Measurements from ENCODE around the gene ABCC2. TPM values are rescaled to one million over a fixed set of nuclear protein-coding genes. Genes with fewer than 3 reads are reported as not detected.

Gene ABCC2
- polyA plus RNA-seq, 1 donor from 2014 or later = 2.0 TPM

DNA sequence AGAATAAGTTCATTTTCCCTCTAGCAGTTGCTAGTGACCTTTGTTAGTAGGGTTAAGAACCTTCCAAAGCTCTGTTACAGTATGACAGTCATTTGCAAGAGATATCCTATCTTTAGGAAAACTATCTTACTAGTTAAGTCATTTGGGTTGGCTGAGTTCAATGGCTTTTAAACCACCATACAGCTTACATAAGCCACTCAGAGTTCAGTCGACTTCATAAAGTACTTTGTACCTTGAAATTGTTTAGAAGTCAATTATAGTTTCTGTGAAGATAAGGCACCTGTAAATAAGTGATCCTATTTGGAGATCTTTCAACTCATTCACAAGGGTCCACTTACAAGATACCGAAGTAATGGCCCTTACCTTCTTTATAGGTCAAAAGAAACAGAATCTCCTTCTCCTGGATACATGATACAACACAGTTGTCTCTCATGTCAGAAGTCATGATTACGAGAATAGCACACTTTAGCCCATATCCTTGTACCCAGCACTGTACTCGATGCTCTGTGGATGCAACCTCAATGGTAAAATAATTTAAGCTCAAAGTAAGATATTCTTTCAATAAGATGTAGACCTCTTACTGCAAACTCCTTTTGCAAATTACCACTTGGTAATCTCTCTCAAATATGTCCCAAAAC, 11.9 kb upstream of the ABCC2 start:
- H3K9ac ChIP-seq (ENCODE audit: low read length) = no peak overlapping the region
- no peak overlapping the region for H2AFZ ChIP-seq (ENCODE audit: low read depth, low read length)
- no peak overlapping the region for H3K27ac ChIP-seq (ENCODE audit: low read length)
- no peak overlapping the region for H3K4me3 ChIP-seq (ENCODE audit: low read length)
- H3K9me3 ChIP-seq (ENCODE audit: low read length) = no peaks in the 10 kb centered on the region
- H3K79me2 ChIP-seq (replicated peaks; ENCODE audit: insufficient read depth, low read length) = no peaks in the 10 kb centered on the region
- no peaks in the 10 kb centered on the region for H3K36me3 ChIP-seq (ENCODE audit: insufficient read depth, low read length)
- TF ChIP-seq POLR2AphosphoS5 (IDR thresholded peaks at IDR 0.05) = no peak
- TF ChIP-seq EP300 (conservative IDR thresholded peaks at IDR 0.05; ENCODE audit: poor library complexity, severe bottlenecking) = no peak
- TF ChIP-seq SMC3 (conservative IDR thresholded peaks at IDR 0.05; ENCODE audit: poor library complexity) = no peak
- no peak for TF ChIP-seq EZH2 (IDR thresholded peaks at IDR 0.05; ENCODE audit: borderline replicate concordance, insufficient read depth, low read length, poor library complexity, severe bottlenecking)
- no peak for TF ChIP-seq RAD21 (conservative IDR thresholded peaks at IDR 0.05)
- TF ChIP-seq TAF1 (IDR thresholded peaks at IDR 0.05; ENCODE audit: low read depth) = no peak
- TF ChIP-seq, protein P1, sequence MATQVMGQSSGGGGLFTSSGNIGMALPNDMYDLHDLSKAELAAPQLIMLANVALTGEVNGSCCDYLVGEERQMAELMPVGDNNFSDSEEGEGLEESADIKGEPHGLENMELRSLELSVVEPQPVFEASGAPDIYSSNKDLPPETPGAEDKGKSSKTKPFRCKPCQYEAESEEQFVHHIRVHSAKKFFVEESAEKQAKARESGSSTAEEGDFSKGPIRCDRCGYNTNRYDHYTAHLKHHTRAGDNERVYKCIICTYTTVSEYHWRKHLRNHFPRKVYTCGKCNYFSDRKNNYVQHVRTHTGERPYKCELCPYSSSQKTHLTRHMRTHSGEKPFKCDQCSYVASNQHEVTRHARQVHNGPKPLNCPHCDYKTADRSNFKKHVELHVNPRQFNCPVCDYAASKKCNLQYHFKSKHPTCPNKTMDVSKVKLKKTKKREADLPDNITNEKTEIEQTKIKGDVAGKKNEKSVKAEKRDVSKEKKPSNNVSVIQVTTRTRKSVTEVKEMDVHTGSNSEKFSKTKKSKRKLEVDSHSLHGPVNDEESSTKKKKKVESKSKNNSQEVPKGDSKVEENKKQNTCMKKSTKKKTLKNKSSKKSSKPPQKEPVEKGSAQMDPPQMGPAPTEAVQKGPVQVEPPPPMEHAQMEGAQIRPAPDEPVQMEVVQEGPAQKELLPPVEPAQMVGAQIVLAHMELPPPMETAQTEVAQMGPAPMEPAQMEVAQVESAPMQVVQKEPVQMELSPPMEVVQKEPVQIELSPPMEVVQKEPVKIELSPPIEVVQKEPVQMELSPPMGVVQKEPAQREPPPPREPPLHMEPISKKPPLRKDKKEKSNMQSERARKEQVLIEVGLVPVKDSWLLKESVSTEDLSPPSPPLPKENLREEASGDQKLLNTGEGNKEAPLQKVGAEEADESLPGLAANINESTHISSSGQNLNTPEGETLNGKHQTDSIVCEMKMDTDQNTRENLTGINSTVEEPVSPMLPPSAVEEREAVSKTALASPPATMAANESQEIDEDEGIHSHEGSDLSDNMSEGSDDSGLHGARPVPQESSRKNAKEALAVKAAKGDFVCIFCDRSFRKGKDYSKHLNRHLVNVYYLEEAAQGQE (IDR thresholded peaks at IDR 0.05; ENCODE audit: borderline replicate concordance) = no peak
- TF ChIP-seq MXI1 (conservative IDR thresholded peaks at IDR 0.05; ENCODE audit: poor library complexity, severe bottlenecking) = no peak
- TF ChIP-seq, protein P2, sequence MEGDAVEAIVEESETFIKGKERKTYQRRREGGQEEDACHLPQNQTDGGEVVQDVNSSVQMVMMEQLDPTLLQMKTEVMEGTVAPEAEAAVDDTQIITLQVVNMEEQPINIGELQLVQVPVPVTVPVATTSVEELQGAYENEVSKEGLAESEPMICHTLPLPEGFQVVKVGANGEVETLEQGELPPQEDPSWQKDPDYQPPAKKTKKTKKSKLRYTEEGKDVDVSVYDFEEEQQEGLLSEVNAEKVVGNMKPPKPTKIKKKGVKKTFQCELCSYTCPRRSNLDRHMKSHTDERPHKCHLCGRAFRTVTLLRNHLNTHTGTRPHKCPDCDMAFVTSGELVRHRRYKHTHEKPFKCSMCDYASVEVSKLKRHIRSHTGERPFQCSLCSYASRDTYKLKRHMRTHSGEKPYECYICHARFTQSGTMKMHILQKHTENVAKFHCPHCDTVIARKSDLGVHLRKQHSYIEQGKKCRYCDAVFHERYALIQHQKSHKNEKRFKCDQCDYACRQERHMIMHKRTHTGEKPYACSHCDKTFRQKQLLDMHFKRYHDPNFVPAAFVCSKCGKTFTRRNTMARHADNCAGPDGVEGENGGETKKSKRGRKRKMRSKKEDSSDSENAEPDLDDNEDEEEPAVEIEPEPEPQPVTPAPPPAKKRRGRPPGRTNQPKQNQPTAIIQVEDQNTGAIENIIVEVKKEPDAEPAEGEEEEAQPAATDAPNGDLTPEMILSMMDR (IDR thresholded peaks at IDR 0.05; ENCODE audit: poor library complexity, severe bottlenecking) = no peak
- no peaks in the 10 kb centered on the region for H3K9me2 ChIP-seq (ENCODE audit: insufficient read depth, low read length)
- no peaks in the 10 kb centered on the region for H3F3A ChIP-seq (ENCODE audit: insufficient read depth, low read length, poor library complexity, severe bottlenecking)
- H3K27me3 ChIP-seq (ENCODE audit: insufficient read depth, low read depth, low read length) = no peaks in the 10 kb centered on the region
- no peaks in the 10 kb centered on the region for H4K20me1 ChIP-seq (ENCODE audit: insufficient read depth)
- H3K4me2 ChIP-seq (ENCODE audit: low read length) = no peak overlapping the region

DNA sequence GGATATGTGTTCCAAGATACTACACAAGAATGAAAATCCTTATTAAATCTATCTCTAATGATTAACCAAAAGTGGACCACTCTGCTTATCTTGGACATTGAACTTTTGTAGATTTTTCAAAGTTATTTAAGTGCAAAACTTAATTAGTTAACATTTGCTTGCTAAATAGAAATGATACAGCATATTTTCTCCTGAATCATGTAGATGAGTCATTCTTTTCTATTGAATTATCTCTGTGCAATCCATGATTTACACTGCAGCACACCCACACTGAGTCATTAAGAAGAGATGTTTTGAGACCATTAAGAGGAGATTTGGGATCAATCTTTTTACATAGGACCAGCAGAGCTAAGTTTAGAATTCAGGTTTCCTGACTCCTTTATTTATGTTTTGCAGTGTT, 6.6 kb upstream of the ABCC2 start:
- H3K9me3 ChIP-seq (ENCODE audit: low read length) = no peaks in the 10 kb centered on the region
- no peak overlapping the region for H3K4me3 ChIP-seq (ENCODE audit: low read length)
- TF ChIP-seq EZH2 (IDR thresholded peaks at IDR 0.05; ENCODE audit: borderline replicate concordance, insufficient read depth, low read length, poor library complexity, severe bottlenecking) (no peak), EP300 (conservative IDR thresholded peaks at IDR 0.05; ENCODE audit: poor library complexity, severe bottlenecking) (no peak), RAD21 (conservative IDR thresholded peaks at IDR 0.05) (no peak), MXI1 (conservative IDR thresholded peaks at IDR 0.05; ENCODE audit: poor library complexity, severe bottlenecking) (no peak), POLR2AphosphoS5 (IDR thresholded peaks at IDR 0.05) (no peak), SMC3 (conservative IDR thresholded peaks at IDR 0.05; ENCODE audit: poor library complexity) (no peak), TAF1 (IDR thresholded peaks at IDR 0.05; ENCODE audit: low read depth) (no peak)
- TF ChIP-seq, protein P2 (IDR thresholded peaks at IDR 0.05; ENCODE audit: poor library complexity, severe bottlenecking) = no peak
- TF ChIP-seq, protein P1 (IDR thresholded peaks at IDR 0.05; ENCODE audit: borderline replicate concordance) = no peak
- H3F3A ChIP-seq (ENCODE audit: insufficient read depth, low read length, poor library complexity, severe bottlenecking) = no peaks in the 10 kb centered on the region
- H2AFZ ChIP-seq (ENCODE audit: low read depth, low read length) = no peak overlapping the region
- no peaks in the 10 kb centered on the region for H3K27me3 ChIP-seq (ENCODE audit: insufficient read depth, low read depth, low read length)
- no peak overlapping the region for H3K4me2 ChIP-seq (ENCODE audit: low read length)
- no peak overlapping the region for H3K9ac ChIP-seq (ENCODE audit: low read length)
- no peak overlapping the region for H3K27ac ChIP-seq (ENCODE audit: low read length)
- no peaks in the 10 kb centered on the region for H4K20me1 ChIP-seq (ENCODE audit: insufficient read depth)
- H3K36me3 ChIP-seq (ENCODE audit: insufficient read depth, low read length) = no peaks in the 10 kb centered on the region
- H3K9me2 ChIP-seq (ENCODE audit: insufficient read depth, low read length) = no peaks in the 10 kb centered on the region
- no peaks in the 10 kb centered on the region for H3K79me2 ChIP-seq (replicated peaks; ENCODE audit: insufficient read depth, low read length)
